ENCODE results near the gene SOD2.

SOD2 gene

DNA sequence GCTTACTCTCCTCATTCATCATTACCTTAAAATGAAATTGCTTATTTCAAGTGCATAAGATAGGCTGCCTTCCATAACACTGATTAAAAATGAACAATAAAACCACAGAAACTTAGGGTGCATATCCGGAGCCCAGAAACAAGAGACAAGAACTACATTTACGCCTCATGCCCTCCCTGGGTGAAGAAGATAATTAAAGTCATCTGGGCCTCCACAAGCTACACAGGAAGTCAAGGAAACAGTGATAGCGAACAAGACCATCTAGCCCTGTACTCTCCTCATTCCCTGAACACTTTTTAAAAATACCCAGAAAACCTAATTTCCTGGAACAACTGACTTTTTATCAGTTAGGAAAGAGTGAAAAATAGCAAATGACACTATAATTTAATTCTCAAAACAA, 6.3 kb downstream of the SOD2 start:
- TF ChIP-seq, protein P1, sequence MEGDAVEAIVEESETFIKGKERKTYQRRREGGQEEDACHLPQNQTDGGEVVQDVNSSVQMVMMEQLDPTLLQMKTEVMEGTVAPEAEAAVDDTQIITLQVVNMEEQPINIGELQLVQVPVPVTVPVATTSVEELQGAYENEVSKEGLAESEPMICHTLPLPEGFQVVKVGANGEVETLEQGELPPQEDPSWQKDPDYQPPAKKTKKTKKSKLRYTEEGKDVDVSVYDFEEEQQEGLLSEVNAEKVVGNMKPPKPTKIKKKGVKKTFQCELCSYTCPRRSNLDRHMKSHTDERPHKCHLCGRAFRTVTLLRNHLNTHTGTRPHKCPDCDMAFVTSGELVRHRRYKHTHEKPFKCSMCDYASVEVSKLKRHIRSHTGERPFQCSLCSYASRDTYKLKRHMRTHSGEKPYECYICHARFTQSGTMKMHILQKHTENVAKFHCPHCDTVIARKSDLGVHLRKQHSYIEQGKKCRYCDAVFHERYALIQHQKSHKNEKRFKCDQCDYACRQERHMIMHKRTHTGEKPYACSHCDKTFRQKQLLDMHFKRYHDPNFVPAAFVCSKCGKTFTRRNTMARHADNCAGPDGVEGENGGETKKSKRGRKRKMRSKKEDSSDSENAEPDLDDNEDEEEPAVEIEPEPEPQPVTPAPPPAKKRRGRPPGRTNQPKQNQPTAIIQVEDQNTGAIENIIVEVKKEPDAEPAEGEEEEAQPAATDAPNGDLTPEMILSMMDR (IDR thresholded peaks at IDR 0.05; ENCODE audit: low read depth, low read length), result no peak
- DNase-seq (ENCODE audit: extremely low read depth, low read depth), result no peak

DNA sequence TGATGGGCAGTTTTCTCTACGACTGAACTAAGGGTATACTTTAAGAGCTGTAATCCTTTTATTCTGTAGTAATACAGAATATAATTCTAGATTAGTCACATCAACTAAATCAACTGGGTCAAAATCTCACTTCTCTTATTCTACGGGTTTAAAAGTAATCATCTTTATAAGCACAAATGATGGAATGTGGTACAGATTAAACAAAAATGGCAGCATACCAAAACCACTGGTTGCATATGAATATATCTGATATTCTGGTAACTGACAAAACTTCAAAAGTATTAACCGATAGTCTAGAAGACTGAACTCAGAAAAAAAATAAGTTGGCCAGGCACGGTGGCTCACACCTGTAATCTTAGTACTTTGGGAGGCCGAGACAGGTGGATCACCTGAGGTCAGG, 7.0 kb downstream of the SOD2 start:
- DNase-seq (ENCODE audit: extremely low read depth, low read depth), result no peak
- TF ChIP-seq, protein P1 (IDR thresholded peaks at IDR 0.05; ENCODE audit: low read depth, low read length), result no peak

DNA sequence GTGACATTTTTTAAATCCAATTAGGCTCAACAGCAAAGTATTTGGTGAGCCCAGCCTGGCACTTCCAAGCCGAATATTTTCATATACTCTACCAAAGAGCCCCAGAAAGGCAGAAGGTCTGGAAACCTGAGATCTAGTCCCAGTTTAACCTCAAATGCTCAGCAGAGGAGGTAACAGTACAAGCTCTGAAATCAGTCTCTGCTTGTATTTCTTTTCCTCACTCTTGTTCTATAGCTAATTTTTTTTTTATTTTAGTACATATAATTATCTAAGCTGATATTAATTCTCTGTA, 9.1 kb downstream of the SOD2 start:
- no peak for DNase-seq (ENCODE audit: extremely low read depth, low read depth)
- TF ChIP-seq, protein P1 (IDR thresholded peaks at IDR 0.05; ENCODE audit: low read depth, low read length), result no peak

DNA sequence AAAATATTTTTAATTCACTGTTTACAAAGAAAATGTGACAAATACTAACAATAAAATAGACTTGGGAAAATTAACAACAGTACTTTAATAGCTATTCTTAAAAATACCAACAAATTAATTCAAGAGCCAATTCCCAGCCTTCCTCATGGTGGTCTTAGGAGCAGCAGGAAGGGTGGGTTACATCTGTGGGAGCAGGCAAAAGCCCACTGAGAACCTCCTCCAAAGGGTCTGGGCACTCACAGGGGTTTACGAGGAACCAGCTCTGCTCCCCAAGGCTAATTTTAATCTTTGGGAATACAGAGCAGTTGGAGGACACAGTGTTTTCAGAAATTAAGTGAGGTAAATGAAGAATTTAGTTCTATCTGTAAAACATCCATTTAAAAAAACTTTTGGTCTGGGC, 10.2 kb downstream of the SOD2 start:
- TF ChIP-seq, protein P1 (IDR thresholded peaks at IDR 0.05; ENCODE audit: low read depth, low read length), result no peak
- no peak for DNase-seq (ENCODE audit: extremely low read depth, low read depth)

DNA sequence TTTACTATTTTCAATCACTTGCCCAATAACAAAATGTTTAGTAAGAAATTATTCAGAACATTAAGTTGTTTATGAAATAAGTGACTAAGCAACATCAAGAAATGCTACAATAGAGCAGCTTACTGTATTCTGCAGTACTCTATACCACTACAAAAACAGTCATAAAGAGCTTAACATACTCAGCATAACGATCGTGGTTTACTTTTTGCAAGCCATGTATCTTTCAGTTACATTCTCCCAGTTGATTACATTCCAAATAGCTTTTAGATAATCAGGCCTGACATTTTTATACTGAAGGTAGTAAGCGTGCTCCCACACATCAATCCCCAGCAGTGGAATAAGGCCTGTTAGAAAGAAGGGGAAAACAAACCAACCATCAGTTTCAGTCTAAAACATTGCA, 10.7 kb downstream of the SOD2 start:
- DNase-seq (ENCODE audit: extremely low read depth, low read depth), result no peak
- TF ChIP-seq, protein P1 (IDR thresholded peaks at IDR 0.05; ENCODE audit: low read depth, low read length), result no peak

DNA sequence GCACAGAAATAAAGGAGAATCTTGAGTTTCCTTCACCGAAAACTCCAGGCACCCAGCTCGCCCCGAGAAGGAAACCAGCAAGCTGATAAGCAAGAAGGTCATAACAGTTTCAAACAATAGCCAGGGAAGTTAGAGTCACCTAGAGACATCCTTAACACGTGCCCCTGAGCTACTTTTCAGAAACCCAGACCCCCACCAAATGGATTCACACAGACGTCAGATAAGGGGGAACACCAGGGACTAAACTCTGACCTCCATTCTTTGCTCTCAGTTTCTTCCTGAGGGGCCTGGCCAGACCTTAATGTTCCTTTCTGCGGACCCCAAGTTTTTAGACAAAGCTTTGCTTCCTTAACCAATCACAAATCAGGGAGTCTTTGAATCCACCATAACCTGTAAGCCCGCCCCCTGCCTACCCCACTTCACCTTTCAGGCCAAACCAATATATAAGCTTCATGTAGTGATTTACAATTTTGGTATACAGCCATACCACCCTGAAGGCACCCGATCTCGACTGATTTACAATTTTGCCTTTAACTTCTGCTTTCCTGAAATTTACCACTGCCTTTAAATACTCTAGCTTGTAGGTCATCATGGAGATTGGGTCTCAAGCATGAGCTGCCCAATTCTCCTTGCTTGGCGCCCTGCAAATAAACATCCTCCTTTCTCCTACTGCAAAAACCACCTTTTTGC, 11.7 kb downstream of the SOD2 start:
- no peak for DNase-seq (ENCODE audit: extremely low read depth, low read depth)
- TF ChIP-seq, protein P1 (IDR thresholded peaks at IDR 0.05; ENCODE audit: low read depth, low read length), result no peak

DNA sequence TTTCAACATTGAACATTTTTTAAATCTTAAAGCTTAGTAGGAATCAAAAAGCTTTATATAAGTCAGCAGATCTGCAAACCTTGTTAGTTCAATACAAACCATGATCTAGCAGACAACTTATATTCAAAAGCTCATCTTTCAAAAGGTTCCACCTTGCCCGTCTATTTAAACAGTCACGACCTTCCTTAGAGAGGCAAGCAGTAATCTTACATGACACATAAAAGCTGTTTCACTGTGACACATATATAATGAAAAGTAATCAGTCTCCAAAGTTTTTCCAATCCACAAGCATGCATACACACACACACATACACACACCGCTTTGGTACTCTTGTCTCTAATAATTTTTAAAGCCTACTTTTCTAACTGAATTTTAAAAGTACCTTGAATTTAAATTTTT, 12.9 kb downstream of the SOD2 start:
- DNase-seq (ENCODE audit: extremely low read depth, low read depth), result no peak

More for the DNA sequence above, 12.9 kb downstream of the SOD2 start:
- TF ChIP-seq, protein P1 (IDR thresholded peaks at IDR 0.05; ENCODE audit: low read depth, low read length), result no peak

Measured in AG09319 (cell line).